Bone marrow (tissue), 2 donors: ENCODE results near the gene ALG1.
A peak's percentile ranks its signal among the peaks of the same experiment; 100 is the strongest.
"Not testable (repeated sequence)": the region's sequence is repeated elsewhere in the genome, so short reads cannot be mapped to it uniquely, and the experiment has no call there.

Source experiments
- DNase-seq, 2 donors: peaks; one replicate each; lab custom pipeline; 2025; lab: John Stamatoyannopoulos, UW

ALG1 gene

DNA sequence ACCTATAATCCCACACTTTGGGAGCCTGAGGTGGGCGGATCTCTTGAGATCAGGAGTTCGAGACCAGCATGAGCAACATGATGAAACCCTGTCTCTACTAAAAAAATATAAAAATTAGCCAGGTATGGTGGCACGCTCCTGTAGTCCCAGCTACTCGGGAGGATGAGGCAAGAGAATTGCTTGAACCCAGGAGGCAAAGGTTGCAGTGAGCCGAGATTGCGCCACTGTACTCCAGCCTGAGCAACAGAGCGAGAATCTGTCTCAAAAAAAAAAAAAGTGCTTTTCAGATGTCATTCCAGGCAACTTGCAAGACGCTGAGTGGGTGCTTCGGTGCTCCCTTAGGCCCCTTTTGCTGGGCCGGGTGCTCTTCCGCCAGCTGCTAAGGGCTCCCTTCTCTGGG lies 27.1 kb upstream of the ALG1 start:
- not testable (repeated sequence) for DNase-seq

DNA sequence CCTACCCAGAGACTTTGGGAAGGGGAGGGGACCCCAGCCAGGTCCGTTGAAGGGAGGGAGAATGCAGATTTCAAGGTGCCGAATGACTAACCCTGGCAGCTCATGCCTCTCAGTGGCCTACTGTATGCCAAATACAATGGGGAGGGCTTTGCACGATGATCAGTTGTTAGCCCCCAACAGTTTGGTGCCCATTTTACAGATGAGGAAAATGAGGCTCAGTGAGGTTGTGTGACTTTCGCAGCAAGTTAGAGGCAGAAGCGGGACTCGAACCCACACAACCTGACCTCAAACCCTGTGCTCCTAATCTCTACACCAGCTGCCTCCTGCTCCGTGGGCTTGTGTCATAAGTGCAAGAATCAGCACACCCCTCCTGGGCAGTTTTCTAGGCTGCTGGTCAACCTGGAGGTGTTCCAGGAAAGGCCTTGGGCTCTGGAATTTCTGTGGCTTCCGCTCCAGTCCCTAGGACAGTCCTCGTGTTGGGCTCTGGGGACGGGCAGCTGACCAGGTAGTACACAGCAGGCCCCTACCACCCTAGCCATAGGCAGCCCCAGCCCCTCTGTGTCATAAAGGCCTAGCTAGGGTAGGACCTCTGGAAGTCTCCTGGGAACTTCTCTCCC lies 26.0 kb upstream of the ALG1 start:
- no peak for DNase-seq

DNA sequence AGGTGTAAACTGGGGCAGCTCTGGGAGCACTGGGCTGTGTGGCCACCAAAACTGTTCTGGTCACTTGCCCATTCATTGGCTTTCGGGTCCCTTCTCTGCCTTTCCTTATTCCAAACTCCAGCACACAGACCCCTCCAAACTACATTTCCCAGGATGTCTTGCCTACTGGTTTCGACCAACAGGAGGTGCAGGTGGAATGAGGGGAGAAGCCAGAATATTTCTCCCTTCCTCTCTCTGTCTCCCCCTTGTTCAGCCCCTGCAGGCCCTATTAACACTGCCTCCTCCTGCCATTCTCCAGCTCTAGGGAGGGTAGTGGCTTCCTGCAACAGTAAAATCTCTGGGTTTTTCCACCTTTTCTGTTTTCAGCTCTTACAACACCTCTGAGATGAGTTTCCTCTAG lies 24.7 kb upstream of the ALG1 start:
- DNase-seq = no peak

DNA sequence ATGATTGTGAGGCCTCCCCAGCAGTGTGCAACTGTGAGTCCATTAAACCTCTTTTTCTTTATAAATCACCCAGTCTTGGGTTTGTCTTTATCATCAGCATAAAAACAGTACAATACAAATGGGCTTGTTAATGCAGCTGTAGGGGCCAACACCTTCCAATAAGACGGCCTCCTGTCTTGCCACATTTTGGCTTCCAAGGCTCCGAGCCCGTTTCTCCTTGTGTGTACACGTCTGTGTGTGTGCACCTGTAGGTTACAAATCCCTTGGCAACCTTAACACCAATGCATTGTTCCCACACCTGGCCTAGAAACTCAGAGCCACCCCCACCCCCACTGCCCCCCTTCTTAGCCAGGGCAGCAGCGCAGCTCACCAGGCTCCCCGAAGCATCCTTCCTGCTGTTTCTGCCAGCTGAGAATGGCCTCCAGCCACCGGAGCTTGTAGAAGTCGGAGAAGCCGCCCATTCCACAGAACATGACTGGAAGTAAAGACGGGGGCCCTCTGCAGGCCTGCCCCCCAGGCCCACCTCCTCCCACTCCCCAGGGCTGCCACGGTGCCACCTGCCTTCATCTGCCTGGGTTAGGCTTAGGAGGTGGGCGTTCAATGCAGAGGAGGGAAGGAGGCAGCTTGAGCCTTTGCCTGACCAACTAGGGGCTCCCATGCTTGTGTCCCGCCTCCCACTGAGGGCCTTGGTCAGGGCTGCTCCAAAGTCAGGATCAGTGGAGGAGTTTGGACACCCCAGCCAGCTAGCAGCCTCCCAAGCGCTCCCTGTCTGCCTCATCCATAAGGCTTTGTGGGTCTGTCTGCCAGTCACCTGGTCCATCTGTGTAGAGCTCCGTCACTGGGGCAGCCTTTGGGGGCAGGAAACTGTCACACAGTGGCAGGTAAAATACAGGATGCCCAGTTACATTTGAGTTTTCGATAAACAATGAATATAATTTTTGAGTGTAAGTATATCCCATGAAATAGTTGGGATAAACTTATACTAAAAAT lies 16.5 kb upstream of the ALG1 start:
- no peak for DNase-seq

DNA sequence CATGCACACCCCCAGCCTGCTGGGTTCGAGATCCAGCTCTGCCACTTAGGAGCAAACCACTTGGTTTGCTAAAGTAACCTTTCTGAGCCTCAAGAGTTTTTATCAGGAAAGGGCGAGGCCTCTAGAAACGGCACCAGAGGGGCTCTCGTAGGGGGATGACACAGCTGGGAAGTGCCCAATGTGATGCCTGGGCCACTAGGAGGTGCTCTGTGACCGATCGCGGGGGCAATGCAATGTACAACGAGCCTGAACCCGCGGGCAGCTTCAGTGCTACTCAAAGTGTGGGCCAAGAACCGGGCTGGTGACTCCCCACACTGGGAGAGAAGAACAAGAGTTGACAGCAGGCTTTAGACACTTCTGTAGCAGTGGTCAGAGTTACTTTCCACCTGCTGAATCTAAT lies 15.3 kb upstream of the ALG1 start:
- peak; percentile 1 to 62 for DNase-seq

DNA sequence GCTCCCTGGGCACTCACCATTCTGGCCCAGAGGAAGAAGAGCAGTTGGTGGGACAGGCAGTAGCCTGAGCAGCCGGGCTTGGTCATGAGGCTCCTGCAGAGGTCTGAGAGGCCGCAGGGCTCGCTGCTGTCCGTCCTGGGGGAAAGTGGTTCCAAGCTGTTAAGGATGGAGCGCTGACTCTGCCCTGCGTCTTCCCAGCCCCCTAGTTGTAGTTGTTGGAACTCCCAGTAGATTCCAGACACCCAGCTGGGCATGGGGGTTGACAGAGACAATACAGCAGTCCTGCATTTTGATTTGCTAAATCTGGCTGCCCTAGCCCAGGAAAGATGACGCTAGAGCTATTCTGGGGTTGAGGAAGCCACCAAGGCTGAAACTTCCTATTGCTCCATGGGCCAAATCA lies 13.2 kb upstream of the ALG1 start:
- no peak for DNase-seq

DNA sequence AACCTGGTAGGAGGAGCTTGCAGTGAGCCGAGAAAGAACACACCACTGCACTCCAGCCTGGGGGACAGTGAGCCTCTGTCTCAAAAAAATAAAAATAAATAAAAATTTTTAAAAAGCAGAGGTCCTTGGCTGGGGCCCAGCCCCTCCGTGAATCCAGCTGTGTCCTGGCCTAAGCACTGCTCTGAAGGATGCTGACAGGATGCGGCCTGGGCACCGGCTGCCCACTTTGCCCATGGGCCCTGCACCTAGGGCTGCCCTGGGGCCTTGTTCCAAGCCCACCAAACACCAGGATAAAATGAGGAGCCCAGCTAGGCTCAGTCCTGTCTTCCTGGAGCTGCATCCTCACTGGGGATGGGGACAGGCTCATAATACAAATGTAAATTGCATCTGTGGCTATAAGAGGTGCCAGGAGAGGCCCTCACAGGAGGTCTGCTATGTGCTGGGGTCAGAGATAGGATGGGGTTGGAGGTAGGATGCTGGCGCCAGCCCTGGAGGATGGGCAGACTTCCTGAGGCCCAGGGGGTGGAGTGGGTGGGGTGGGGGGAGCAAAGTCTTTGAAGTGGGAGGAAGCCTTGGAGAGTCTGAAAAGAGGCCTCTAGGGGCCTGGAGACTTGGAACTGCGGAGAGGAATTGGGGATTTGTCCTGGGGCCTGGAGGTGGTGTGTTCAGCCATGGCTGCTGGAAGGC lies 12.1 kb upstream of the ALG1 start:
- no peak for DNase-seq

DNA sequence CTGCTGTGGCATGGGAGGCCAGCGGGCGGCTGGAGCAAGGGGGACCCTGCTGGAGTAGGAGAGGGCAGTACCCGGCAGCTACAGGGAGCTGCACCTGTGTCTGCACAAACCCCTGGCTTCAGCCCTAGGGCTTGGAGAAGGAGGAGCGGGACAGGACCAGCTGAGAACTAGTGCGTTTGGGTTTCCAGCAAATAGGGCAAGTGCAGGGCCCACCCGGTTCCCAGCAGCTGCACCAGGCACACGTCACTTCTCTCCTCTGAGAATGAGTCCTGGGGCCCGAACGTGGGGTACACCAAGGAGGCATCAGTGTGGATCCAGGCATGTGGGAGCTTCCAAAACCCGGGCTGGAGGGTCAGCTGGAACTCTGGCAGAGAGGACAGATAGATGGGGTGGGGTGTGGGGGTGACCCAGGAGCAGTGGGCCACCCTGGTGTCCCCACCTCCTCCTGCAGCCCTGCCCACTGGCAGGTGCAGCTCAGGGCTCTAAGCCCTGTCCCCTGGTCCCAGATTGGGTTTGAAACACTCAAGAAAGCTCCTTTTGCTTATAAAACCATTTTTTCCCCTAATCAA lies 11.5 kb upstream of the ALG1 start:
- DNase-seq = no peak

DNA sequence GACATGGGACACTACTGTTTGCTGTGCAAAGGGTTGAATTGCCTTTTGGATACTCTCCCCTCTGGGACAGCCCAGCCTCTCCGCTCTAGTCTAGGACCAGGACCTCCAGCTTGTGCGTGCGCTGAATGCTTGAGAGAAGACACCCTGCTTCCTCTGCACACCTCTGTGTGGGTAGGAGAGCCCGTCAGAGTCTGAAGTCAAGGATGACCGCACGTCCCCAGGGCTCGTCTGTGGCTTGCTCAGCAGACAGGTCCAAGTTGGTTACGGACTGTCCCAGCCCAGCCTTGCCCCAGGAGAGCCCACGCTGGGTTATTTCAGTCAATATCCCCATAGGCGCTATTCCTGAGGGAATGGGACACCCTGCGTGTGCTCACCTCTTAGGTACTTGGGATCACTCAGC lies 9.6 kb upstream of the ALG1 start:
- no peak for DNase-seq

DNA sequence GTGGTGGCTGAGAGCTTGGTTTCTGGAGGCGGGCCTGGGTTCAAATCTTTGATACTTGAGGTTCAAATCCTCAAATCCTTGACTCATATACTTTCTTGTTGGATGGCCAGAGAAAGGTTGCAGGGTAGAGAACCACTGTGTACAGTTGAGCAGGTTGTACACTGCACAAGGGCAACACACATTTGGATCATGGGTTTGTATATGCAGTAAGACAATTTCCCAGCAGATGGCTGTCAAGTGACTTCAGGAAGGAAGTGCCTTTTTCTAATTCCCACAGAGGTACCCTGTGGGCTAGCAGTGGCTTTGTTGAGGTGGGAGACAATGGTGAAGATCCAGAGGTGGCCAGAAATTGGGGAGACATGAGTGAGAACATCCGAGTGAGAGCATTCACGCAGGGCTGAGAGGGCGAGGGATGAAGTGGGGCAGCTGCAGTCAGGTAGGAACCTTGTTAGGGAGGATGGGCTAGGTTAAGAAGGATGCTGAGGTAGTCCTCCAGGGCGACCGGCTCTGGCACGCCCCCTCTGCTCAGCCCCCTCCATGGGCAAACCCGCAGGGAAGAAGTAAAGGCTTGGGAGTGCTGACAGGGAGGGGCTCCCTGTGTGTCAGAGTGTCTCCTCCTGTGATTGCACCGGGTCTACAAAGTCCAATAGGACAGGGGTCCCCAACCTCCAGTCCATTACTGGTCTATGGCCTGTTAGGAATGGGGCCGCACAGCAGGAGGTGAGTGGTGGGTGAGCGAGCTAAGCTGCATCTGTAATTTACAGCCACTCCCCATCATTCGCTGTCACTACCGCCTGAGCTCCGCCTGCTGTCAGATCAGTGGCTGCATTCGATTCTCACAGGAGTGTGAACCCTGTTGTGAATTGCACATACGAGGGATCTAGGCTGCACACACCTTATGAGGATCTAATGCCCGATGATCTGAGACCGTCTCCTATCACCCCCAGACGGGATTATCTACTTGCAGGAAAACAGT lies 8.6 kb upstream of the ALG1 start:
- no peak for DNase-seq

DNA sequence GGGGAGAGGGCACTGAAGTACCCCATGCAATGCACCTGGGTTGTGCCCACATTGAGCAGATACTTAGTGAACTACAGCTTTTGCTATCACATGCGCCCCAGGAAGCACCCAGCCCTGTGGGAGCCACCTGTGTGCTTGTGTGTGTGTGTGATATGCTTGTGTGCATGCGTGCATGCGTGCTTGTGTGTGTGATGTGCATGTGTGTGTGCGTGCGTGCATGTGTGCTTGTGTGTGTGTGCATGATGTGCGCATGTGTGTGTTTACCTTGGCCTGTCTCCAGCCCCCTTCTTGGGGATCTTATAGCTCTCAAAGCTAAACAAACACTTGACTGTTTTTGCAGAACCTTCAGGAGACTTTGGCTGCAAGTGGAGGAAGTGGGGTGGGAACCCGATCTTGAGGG lies 6.7 kb upstream of the ALG1 start:
- no peak for DNase-seq

DNA sequence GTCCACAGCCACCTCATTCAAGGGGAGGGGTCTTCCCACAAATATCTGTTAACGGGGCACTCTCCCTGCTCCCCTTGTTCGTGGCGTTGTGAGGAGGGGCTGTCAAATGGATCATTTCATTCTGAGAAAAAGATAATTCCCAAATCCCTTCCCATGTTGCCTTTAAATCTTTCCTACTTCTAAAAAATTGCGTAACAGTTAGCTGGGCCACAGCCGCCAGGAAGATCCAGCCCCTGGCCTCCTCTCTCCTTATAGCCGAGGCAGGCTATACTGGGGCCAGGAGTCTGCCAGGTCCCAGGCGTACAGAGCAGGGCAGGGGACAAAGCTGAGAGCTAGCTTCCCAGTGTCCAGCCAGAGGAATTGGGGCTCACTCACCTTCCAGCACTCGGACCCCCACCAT lies 6.3 kb upstream of the ALG1 start:
- no peak for DNase-seq

DNA sequence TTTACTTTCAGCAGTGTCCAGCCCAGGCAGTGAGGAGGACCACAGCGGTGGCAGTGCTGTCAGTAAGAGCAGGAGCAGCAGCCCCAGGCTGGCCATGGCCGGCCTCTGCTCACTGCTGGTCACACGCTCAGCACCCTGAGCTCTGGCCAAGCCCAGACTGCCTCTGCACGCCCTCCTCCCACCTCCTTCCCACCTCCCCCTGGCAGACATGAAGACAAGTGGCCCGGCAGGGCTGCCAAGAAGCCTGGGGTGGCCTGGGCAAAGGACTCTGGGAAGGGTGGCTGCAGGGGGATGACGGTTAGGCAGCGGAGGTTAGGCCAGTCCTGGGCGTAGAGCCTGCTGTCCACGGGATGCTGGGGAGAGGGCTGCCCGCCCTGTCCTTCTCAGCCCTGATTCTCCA lies 5.8 kb upstream of the ALG1 start, which contains the start of gene C16orf89:
Gene C16orf89 (minus strand): TSS at position 144 of the 400 bp plus-strand sequence. CDS start 48 bp downstream, at position 96.
- no peak for DNase-seq

DNA sequence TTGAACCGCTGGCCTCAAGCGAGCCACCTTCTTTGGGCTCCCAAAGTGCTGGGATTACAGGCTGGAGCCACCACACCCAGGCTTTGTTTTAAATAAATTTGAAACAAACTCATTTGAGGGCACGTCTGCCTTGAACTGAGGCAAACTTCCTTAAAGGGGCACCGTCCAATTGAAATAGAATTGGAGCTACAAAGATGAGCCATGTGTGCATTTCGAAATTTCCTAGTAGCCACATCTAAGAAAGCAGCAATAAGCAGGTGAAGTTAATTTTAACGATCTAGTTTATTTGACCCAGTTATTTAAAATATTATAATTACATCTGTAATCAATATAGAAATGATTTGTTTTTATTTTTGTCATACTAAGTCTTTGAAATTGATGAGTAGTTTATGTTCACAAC lies 5.1 kb upstream of the ALG1 start:
- no peak for DNase-seq

DNA sequence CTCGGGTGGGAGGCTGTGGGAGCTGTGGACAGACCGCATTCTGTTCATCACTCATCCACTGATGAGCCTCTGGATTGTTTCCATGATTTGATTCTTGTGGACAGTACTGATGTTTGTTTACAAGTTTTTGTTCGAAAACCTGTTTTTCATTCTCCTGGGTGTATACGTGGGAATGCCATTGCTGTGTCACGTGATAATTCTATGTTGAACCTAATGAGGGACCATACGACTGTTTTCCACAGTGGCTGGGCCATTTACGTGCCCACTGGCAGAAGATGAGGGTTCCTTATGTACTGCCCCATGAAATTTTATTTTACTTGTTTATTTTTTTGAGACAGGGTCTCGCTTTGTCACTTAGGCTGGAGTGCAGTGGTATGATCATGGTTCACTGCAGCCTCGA lies 2.6 kb upstream of the ALG1 start:
- no peak for DNase-seq

DNA sequence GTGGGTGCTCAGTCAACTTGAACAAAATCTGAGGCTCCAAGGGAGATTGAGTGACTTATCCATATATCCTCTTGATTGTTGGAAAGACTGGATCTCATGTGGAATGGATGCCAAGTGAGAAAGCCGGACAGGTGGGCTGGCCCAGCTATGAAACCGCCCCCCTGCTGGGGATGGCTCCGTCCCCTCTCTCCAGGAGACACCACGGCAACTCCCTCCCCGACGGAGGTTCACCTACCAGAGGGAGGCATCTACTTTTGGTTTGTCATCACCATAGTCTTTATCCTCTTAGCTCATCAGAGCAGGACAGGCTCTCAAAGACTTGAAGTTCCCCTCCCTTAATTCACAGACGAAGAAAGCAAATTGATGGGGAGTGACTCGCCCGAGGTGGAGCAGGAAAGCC lies 1.8 kb upstream of the ALG1 start:
- DNase-seq = no peak

DNA sequence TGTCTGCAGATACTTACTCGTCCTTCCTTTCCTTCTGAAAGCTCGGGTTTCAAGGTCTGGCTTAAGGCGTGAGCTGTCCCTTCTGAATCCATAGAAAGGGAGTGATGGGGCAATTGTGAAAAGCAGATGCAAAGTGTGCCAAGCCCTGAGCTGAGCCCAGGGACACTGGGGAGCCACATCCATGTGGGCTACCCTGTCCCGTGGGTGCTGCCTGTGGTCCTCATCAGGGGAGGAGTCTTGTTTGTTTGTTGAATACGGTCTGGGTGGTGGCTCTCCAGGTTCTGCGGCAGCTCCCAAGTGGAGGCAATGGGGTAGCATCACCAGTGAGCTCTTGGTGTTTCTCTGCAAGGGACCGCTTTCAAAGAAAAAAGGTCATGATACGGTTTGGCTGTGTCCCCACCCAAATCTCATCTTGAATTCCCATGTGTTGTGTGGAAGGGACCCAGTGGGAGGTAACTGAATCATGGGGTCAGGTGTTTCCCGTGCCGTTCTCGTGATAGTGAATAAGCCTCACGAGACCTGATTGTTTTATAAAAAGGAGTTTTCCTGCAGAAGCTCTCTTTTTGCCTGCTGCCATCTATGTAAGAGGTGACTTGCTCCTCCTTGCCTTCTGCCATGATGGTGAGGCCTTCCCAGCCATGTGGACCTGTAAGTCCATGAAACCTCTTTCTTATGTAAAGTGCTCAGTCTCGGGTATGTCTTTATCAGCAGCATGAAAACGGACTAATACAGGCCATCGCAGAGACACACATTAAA lies 1.0 kb upstream of the ALG1 start:
- DNase-seq = no peak

DNA sequence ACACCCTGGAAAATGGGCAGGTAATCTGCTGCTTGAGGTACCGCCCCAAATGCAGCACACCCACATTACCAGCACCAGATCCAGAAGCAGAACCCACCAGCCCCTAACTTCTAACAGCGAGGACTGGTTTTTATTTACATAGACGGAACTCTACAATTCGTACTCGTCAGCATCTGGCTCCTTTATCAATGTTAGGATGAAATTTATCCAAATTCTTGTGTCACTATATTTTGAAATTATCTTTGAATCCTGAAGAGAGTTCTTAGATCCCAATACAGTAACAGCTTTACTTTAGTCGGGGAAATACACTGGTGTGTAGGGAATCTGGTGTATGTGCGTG lies 332 bp upstream of the ALG1 start:
- DNase-seq = no peak

DNA sequence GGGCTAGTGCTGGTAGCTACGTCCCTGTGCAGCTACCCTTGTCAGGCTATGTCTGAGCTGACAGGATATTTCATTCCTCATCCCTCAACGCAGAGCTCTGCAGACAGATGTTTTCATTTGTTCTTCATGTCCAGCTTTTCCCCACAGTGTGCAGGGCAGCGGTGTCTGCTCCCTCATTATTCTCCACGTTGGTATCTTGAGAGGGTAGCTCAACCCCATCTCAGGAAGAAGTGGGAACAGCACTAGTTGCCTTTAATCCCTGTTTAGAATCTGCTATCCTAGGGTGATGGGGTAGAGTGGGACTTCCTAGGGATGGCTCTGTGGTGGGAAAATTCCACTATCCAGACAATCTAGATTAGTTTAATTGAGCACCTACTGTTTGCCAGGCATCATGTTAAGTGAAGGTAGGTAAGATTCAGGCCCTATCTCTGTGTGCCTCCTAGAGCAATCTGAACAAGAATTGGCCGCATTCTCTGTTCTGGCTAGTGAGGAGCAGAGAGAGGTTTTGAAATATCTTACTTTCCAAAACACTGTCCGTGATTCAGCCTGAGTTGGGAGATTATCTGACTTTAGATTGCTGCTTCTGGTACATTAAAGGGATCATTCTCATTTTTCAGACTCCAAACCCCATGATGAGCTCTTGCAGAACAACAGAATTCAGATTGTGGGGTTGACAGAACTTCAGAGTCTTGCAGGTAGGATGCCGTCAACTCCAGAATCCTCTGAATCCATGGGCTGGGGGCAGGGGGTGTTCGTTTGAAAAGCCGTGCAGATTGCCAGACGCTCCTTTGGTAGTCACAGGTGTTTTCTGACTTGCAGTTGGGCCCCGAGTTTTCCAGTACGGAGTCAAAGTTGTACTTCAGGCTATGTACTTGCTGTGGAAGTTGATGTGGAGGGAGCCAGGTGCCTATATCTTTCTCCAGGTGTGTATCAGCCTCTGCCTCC lies 963 bp downstream of the ALG1 start:
- no peak for DNase-seq

DNA sequence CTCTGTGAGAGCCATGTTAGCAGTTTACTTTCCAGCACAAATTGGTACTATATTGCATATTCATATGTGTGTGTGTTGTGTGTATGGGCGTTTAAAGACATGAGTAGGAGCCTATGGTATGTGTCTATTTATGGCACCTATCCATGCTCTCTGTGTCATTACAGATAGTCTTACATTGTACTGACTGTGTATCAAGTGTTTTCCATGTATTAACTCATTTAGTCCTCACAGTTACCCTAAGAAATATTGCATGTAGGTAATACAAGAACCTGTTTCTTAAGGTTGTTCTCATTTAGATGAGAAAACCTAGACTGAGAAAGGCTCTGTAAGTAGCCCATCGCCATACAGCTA lies 1.6 kb downstream of the ALG1 start:
- no peak for DNase-seq
